Right atrium auricular region (tissue), 2 donors: ENCODE measurements around the gene INO80E. TPM values are rescaled to one million over a fixed set of nuclear protein-coding genes. Genes with fewer than 3 reads are reported as not detected.
A peak's percentile ranks its signal among the peaks of the same experiment; 100 is the strongest.
"Not testable (repeated sequence)": the region's sequence is repeated elsewhere in the genome, so short reads cannot be mapped to it uniquely, and the experiment has no call there.

Source experiments
- DNase-seq: peaks from one replicate; pipeline ENCODE4 v3.0.0-alpha.2; 2019; ENCODE audit warnings: low spot score
- H3K27ac ChIP-seq, 2 donors: fragments of 200-600 bp; sonication (generic); 1 replicate in 1 of 2; 2 replicates in 1 of 2; pipeline ENCODE4 v1.5.1; 2016 to 2019
- H3K27me3 ChIP-seq, 2 donors: fragments of 200-600 bp; sonication (generic); one replicate each; pipeline versions ENCODE4 v1.5.1 to v1.6.0; 2017 to 2019
- H3K36me3 ChIP-seq: fragments of 200-600 bp; sonication (generic); one replicate; pipeline ENCODE4 v1.5.1; 2016
- H3K4me1 ChIP-seq, 2 donors: fragments of 200-600 bp; sonication (generic); one replicate each; pipeline versions ENCODE4 v1.5.1 to v1.6.0; 2017 to 2019
- H3K4me3 ChIP-seq, 2 donors: fragments of 200-600 bp; sonication (generic); 1 replicate in 1 of 2; 2 replicates in 1 of 2; pipeline ENCODE4 v1.5.1; 2017 to 2019; ENCODE audit warnings: mild to moderate bottlenecking in 1 of 2, moderate library complexity in 1 of 2
- H3K9me3 ChIP-seq, 2 donors: fragments of 200-600 bp; sonication (generic); one replicate each; pipeline ENCODE4 v1.5.1; 2019
- CTCF ChIP-seq, 2 donors: fragments of 200-600 bp; sonication (generic); IDR thresholded peaks; one replicate each; pipeline ENCODE4 v1.5.1; 2019; ENCODE audit warnings: antibody characterized with exemption in 2 of 2
- total RNA-seq, 2 donors: library from RNA; depleted of rRNA; stranded (reverse); fragments of >200 nt; gene quantifications; one replicate each; pipeline ENCODE4 v1.1.0, GENCODE V29; 2016

Gene INO80E
- total RNA-seq, 2 donors from 2014 or later = 33.4 to 117 TPM

GRCh38 chr16:30009085-30009862, 13.2 kb downstream of the INO80E start:
- peaks cover 0 to 31% of the 10 kb centered on the region in 2 donors for H3K4me1 ChIP-seq
- H3K27me3 ChIP-seq = peaks cover 23 to 25% of the 10 kb centered on the region in 2 donors

DNA sequence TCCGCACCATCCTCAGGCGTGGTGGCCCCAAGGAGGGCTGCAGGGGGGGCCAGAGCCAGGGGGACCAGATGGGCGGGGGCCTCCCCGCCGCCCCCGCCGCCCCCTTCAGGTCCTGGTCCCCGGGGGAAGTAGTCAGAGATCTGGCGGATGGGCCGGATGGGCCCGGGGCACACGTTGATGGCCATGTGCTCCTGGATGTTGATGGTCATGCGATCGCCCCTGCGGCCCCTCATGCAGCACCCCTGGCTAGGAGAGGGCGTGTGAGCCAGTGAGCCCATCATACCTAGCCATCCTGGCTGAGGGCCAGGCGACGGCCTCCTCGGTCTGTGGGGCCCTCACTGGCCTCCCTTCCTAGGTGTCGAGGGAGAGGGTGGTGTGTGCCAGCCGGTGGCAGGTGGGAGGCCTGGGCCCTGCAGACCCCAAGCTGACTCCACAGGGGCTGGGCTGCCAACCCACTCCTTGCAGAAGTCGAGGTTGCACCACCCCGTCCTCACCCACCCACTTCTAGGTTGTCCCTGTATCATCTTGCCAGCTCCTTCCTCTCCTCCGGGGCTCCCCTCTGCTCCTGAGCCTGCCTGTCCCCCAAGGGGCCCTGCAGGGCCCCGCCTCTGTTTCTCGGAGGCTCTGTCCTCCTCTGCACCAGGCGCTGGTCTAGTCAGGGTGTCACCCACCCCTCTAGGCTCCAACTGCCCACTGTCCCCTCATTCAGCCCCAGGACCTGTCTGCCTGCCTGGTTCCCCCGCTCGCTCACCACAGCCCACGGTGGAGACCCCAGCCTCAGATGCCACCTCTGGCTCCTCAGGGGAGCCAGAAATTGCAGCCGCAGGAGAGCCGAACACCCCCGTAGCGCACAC, 14.2 kb downstream of the INO80E start:
- H3K9me3 ChIP-seq = no peaks in the 10 kb centered on the region
- TF ChIP-seq CTCF (IDR thresholded peaks at IDR 0.05) = no peak
- H3K27me3 ChIP-seq = peaks cover 23 to 25% of the 10 kb centered on the region in 2 donors
- H3K36me3 ChIP-seq = no peaks in the 10 kb centered on the region
- DNase-seq = no peak
- peaks cover 0 to 30% of the 10 kb centered on the region in 2 donors for H3K4me1 ChIP-seq
- no peak overlapping the region for H3K27ac ChIP-seq
- peak overlapping the region; percentile 11 to 47 for H3K4me3 ChIP-seq

More at GRCh38 chr16:30009085-30009862, 13.2 kb downstream of the INO80E start:
- Histone ChIP-seq H3K4me3 (no peak overlapping the region), H3K27ac (no peak overlapping the region), H3K9me3 (no peaks in the 10 kb centered on the region), H3K36me3 (no peaks in the 10 kb centered on the region)
- no peak for TF ChIP-seq CTCF (IDR thresholded peaks at IDR 0.05)
- DNase-seq = no peak

- H3K4me3 ChIP-seq = peak within 1 kb of the TSS; percentile 11 to 47
- no peaks in the 10 kb centered on the region for H3K36me3 ChIP-seq
- peaks cover 0 to 25% of the 10 kb centered on the region in 2 donors for H3K4me1 ChIP-seq
- H3K27ac ChIP-seq = no peak within 1 kb of the TSS
- no peak for DNase-seq
- peaks cover 23 to 25% of the 10 kb centered on the region in 2 donors for H3K27me3 ChIP-seq
- H3K9me3 ChIP-seq = no peaks in the 10 kb centered on the region
- TF ChIP-seq CTCF (IDR thresholded peaks at IDR 0.05) = no peak
Measured at GRCh38 chr16:30010844-30011713, 15.0 kb downstream of the INO80E start, which contains the start of gene DOC2A. Gene DOC2A, minus strand, starts transcription at chr16:30011027. Its CDS starts 805 bp downstream, at chr16:30010222.

GRCh38 chr16:30011714-30012504, 15.9 kb downstream of the INO80E start:
- no peak for DNase-seq
- Histone ChIP-seq H3K9me3 (no peaks in the 10 kb centered on the region), H3K27ac (no peak overlapping the region), H3K36me3 (no peaks in the 10 kb centered on the region), H3K4me3 (peak overlapping the region in 1 of 2 donors; percentile 47), H3K27me3 (peaks cover 23 to 25% of the 10 kb centered on the region in 2 donors), H3K4me1 (peaks cover 0 to 25% of the 10 kb centered on the region in 2 donors)
- TF ChIP-seq CTCF (IDR thresholded peaks at IDR 0.05) = no peak

DNA sequence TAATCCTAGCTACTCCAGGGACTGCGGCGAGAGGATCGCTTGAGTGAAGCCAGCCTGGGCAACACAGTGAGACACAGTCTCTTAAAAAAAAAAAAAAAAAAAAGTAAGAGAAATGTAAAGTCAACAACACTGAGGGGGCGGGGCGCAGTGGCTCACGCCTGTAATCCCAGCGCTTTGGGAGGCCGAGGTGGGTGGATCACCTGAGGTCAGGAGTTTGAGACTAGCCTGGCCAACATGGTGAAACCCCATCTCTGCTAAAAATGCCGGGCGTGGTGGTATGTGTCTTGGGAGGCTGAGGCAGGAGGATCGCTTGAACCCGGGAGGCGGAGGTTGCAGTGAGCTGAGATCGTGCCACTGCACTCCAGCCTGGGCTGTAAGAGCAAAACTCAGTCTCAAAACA, 16.6 kb downstream of the INO80E start:
- not testable (repeated sequence) for H3K36me3 ChIP-seq, DNase-seq, H3K4me3 ChIP-seq, H3K27ac ChIP-seq, H3K9me3 ChIP-seq
- Histone ChIP-seq H3K4me1 (peaks cover 0 to 25% of the 10 kb centered on the region in 2 donors), H3K27me3 (peaks cover 23 to 25% of the 10 kb centered on the region in 2 donors)

DNA sequence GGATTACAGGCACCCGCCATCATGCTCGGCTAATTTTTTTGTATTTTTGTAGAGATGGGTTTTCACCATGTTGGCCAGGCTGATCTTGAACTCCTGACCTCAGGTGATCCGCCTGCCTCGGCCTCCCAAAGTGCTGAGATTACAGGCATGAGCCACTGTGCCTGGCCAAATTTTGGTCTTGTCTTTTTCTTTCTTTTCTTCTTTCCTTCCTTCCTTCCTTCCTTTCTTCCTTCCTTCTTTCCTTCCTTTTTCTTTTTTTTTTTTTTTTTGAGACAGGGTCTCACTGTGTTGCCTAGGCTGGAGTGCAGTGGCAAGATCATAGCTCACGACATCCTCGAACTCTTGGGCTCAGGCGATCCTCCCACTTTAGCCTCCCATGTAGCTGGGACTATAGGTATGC, 19.4 kb downstream of the INO80E start:
- H3K27ac ChIP-seq, DNase-seq, H3K36me3 ChIP-seq, H3K9me3 ChIP-seq, H3K4me3 ChIP-seq: not testable (repeated sequence)
- Histone ChIP-seq H3K4me1 (peaks cover 0 to 18% of the 10 kb centered on the region in 2 donors), H3K27me3 (peaks cover 14 to 17% of the 10 kb centered on the region in 2 donors)
